ENCODE results near the gene ME3. TPM values are rescaled to one million over a fixed set of nuclear protein-coding genes. Genes with fewer than 3 reads are reported as not detected.

The ME3 gene
- total RNA-seq, 1 experiment from 2014 or later = 0.30 TPM

- BruUV-seq (replicated peaks) = no TSS peak
Measured at GRCh38 chr11:86692317-86692716, 19.9 kb upstream of the ME3 start.

More at GRCh38 chr11:86692317-86692716, 19.9 kb upstream of the ME3 start:
- Histone ChIP-seq H3K9me2 (ENCODE audit: insufficient read depth) (no peaks in the 10 kb centered on the region), H3K79me2 (ENCODE audit: insufficient read depth, low read length) (no peaks in the 10 kb centered on the region), H3K36me3 (ENCODE audit: control insufficient read depth in 1 of 2, insufficient read depth in 2 of 2, low read length in 2 of 2) (no peaks in the 10 kb centered on the region), H2AFZ (ENCODE audit: low read depth, low read length, poor library complexity, severe bottlenecking) (no peak overlapping the region), H3K4me3 (replicated peaks in 1 of 2; ENCODE audit: low read depth in 1 of 2, low read length in 2 of 2) (no peak overlapping the region), H3K27me3 (ENCODE audit: insufficient read depth, low read length) (no peaks in the 10 kb centered on the region), H3K4me2 (ENCODE audit: low read length) (no peak overlapping the region), H3K4me1 (ENCODE audit: control insufficient read depth in 1 of 2, insufficient read depth in 2 of 2, low read length in 2 of 2) (peaks cover 9 to 22% of the 10 kb centered on the region in 2 experiments), H3K27ac (ENCODE audit: low read depth, low read length) (no peak overlapping the region), H3K9ac (ENCODE audit: low read length) (no peak overlapping the region), H4K20me1 (ENCODE audit: insufficient read depth) (no peaks in the 10 kb centered on the region), H3K9me3 (ENCODE audit: control insufficient read depth in 1 of 2, insufficient read depth in 1 of 2, low read depth in 1 of 2, low read length in 2 of 2) (no peaks in the 10 kb centered on the region)
- ATAC-seq (no peak), DNase-seq (ENCODE audit: low read depth, low spot score) (no peak)
- ChIA-PET RAD21 (ENCODE audit: low non-redundant PET in 1 of 2, low total read pairs in 2 of 2, uncharacterized antibody in 2 of 2, unreplicated experiment in 2 of 2) (no interaction called here), POLR2A (no interaction called here), CTCF (no interaction called here)
- TF ChIP-seq TCF7L2 (IDR thresholded peaks at IDR 0.05; ENCODE audit: borderline replicate concordance, extremely low read depth, insufficient read depth, insufficient read length) (no peak), EZH2 (IDR thresholded peaks at IDR 0.05) (no peak), SRF (IDR thresholded peaks at IDR 0.05; ENCODE audit: low read depth) (no peak), ZBTB33 (IDR thresholded peaks at IDR 0.05; ENCODE audit: extremely low read depth, insufficient replicate concordance, low read length) (no peak), CTCF (IDR thresholded peaks at IDR 0.05 in 2 of 3, conservative IDR thresholded peaks at IDR 0.05 in 1 of 3; ENCODE audit: borderline replicate concordance in 1 of 3, insufficient read depth in 1 of 3, low read depth in 2 of 3, low read length in 2 of 3) (no peak), POLR2A (IDR thresholded peaks at IDR 0.05; ENCODE audit: borderline replicate concordance, extremely low read depth, insufficient read depth, insufficient read length) (no peak), FOSL1 (IDR thresholded peaks at IDR 0.05; ENCODE audit: low read depth) (no peak), RAD21 (IDR thresholded peaks at IDR 0.05; ENCODE audit: low read depth) (no peak), YY1 (IDR thresholded peaks at IDR 0.05; ENCODE audit: extremely low read depth, insufficient replicate concordance, low read depth, low read length) (no peak)
- intact Hi-C loops (cut with micrococcal nuclease) = no loop called here

All from HCT116 (cell line).